CD4-positive, alpha-beta T cell (primary cell): ENCODE results near the gene FBXW4. TPM values are rescaled to one million over a fixed set of nuclear protein-coding genes. Genes with fewer than 3 reads are reported as not detected.

ENCODE experiments used
- ATAC-seq: fragments of 200-7000 bp; cut with Tn5 transposase; one replicate; pipeline ENCODE4 v1.10.0; 2022; ENCODE audit warnings: mild to moderate bottlenecking; ENCODE audit not compliant: poor library complexity
- CTCF ChIA-PET: fragments of 350-600 bp; sonication (Branson Sonifier 250); formaldehyde crosslinking; loops from one replicate; lab custom pipeline; 2021; ENCODE audit warnings: antibody characterized with exemption, inconsistent platforms; lab: Charles Lee
- POLR2A ChIA-PET: fragments of 350-600 bp; sonication (Branson Sonifier 250); formaldehyde crosslinking; loops from one replicate; lab custom pipeline; 2021; ENCODE audit warnings: antibody characterized with exemption, inconsistent platforms; lab: Charles Lee
- DNase-seq, 14 experiments: peaks; one replicate each; pipeline ENCODE4 v3.0.0-alpha.2; 2013 to 2020; ENCODE audit warnings: mixed read lengths in 2 of 14
- H3K27ac ChIP-seq, 2 donors: one replicate each; pipeline versions ENCODE4 v1.5.1 to v1.7.0; 2013; ENCODE audit warnings: low read length in 2 of 2, low read depth in 1 of 2, mild to moderate bottlenecking in 1 of 2
- H3K27me3 ChIP-seq, 2 experiments: 1 replicate in 1 of 2; 2 replicates in 1 of 2; pipeline versions ENCODE4 v1.6.1 to v1.7.0; 2013; ENCODE audit warnings: low read length in 2 of 2, control low read depth in 1 of 2, mild to moderate bottlenecking in 1 of 2, moderate library complexity in 1 of 2; ENCODE audit not compliant: insufficient read depth in 2 of 2, control insufficient read depth in 1 of 2
- H3K36me3 ChIP-seq: one replicate; pipeline ENCODE4 v1.6.1; 2013; ENCODE audit warnings: low read length, control low read depth; ENCODE audit not compliant: insufficient read depth
- H3K4me1 ChIP-seq: one replicate; pipeline ENCODE4 v1.6.1; 2013; ENCODE audit warnings: low read length, control low read depth; ENCODE audit not compliant: insufficient read depth
- H3K4me3 ChIP-seq: one replicate; pipeline ENCODE4 v1.5.1; 2013; ENCODE audit warnings: mild to moderate bottlenecking, low read length, moderate library complexity
- H3K9me3 ChIP-seq, 2 experiments: 1 replicate in 1 of 2; 2 replicates in 1 of 2; pipeline versions ENCODE4 v1.6.1 to v1.7.0; 2013; ENCODE audit warnings: low read length in 2 of 2, mild to moderate bottlenecking in 2 of 2, control low read depth in 1 of 2, moderate library complexity in 1 of 2; ENCODE audit not compliant: control insufficient read depth in 1 of 2, insufficient read depth in 1 of 2
- H3K27ac Mint-ChIP-seq: one replicate; pipeline ENCODE4 v1.8.0; 2020; ENCODE audit warnings: mixed read lengths
- H3K27me3 Mint-ChIP-seq: one replicate; pipeline ENCODE4 v1.8.0; 2021; ENCODE audit warnings: mixed read lengths
- H3K36me3 Mint-ChIP-seq: one replicate; pipeline ENCODE4 v1.8.0; 2021; ENCODE audit warnings: low read depth, mixed read lengths
- H3K4me1 Mint-ChIP-seq: one replicate; pipeline ENCODE4 v1.8.0; 2021; ENCODE audit warnings: low read depth, mixed read lengths
- H3K4me3 Mint-ChIP-seq: one replicate; pipeline ENCODE4 v1.8.0; 2020; ENCODE audit warnings: mild to moderate bottlenecking, mixed read lengths
- H3K9me3 Mint-ChIP-seq: one replicate; pipeline ENCODE4 v1.8.0; 2020; ENCODE audit warnings: mixed read lengths
- CTCF ChIP-seq: fragments of 200-600 bp; IDR thresholded peaks from one replicate; pipeline ENCODE4 v1.8.0; 2022; ENCODE audit warnings: antibody characterized with exemption, mild to moderate bottlenecking
- intact Hi-C, 2 experiments: fragments of 100-400 bp; cut with DNase I in 1 of 2; cut with micrococcal nuclease in 1 of 2; formaldehyde crosslinking; loops; one replicate each; pipeline versions ENCODE4 v1.15.1 to v1.9.0; 2023 to 2025; cut with DNase I, micrococcal nuclease
- total RNA-seq, 174 experiments: library from RNA in 2 of 174; stranded (reverse) in 2 of 174; gene quantifications; one replicate each; pipeline ENCODE4 v1.2.3 and lab custom pipeline; 2021 to 2026

The FBXW4 gene
- total RNA-seq, 2 experiments from 2014 or later = 69.7 to 76.4 TPM

GRCh38 chr10:101565936-101566332, 129.0 kb downstream of the FBXW4 start:
- ATAC-seq (no peak), DNase-seq (no peak)
- peaks cover 65% of the 10 kb centered on the region for H3K27me3 Mint-ChIP-seq
- peaks cover 48 to 49% of the 10 kb centered on the region in 2 experiments for H3K27me3 ChIP-seq
- no peaks in the 10 kb centered on the region for H3K4me1 Mint-ChIP-seq
- CTCF ChIA-PET = no interaction called here
- H3K4me1 ChIP-seq = peaks cover 27% of the 10 kb centered on the region
- intact Hi-C loops = loop anchor here in 1 of 2 experiments (10.0 kb wide), 1 partner anchor 291 kb away; no protein-coding TSS in a partner anchor
- no peak overlapping the region for H3K4me3 Mint-ChIP-seq
- TF ChIP-seq CTCF = no peak
- no peak overlapping the region for H3K4me3 ChIP-seq
- no peaks in the 10 kb centered on the region for H3K36me3 Mint-ChIP-seq
- no peak overlapping the region for H3K27ac ChIP-seq
- no peaks in the 10 kb centered on the region for H3K36me3 ChIP-seq
- no peaks in the 10 kb centered on the region for H3K9me3 Mint-ChIP-seq
- POLR2A ChIA-PET = no interaction called here
- H3K27ac Mint-ChIP-seq = no peak overlapping the region
- peaks cover 0 to 13% of the 10 kb centered on the region in 2 experiments for H3K9me3 ChIP-seq

DNA sequence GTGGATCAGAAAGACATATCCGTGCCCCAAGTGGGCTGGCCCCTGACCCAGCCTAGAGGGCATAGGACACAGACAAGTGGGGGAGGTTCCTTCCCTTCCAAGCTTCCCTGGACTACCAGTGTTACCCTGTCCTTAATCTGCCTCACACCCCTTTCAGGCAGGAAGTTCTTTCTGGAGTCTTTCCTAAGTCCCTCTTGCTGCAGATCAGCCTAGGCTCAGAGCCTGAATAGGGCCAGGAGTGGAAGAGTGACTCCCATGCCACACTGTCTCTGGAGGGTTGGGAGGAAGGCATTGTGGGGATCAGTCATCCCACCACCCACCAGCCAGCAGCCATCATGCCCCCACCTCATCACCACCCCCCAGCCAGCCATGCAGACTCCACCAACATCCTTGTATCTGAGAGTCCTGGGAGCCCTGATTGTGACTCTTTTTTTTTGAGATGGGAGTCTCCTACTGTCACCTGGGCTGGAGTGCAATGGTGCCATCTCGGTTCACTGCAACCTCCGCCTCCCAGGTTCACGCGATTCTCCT, 129.5 kb downstream of the FBXW4 start:
- POLR2A ChIA-PET = no interaction called here
- DNase-seq (no peak), ATAC-seq (no peak)
- H3K9me3 ChIP-seq = peaks cover 0 to 14% of the 10 kb centered on the region in 2 experiments
- H3K4me1 Mint-ChIP-seq = no peaks in the 10 kb centered on the region
- H3K36me3 Mint-ChIP-seq = no peaks in the 10 kb centered on the region
- no peaks in the 10 kb centered on the region for H3K36me3 ChIP-seq
- no peak overlapping the region for H3K4me3 ChIP-seq
- intact Hi-C loops = loop anchor here in 1 of 2 experiments (10.0 kb wide), 1 partner anchor 291 kb away; no protein-coding TSS in a partner anchor
- TF ChIP-seq CTCF = no peak
- no peak overlapping the region for H3K27ac ChIP-seq
- H3K4me3 Mint-ChIP-seq = no peak overlapping the region
- peaks cover 48 to 49% of the 10 kb centered on the region in 2 experiments for H3K27me3 ChIP-seq
- H3K27me3 Mint-ChIP-seq = peaks cover 65% of the 10 kb centered on the region
- H3K4me1 ChIP-seq = peaks cover 22% of the 10 kb centered on the region
- H3K27ac Mint-ChIP-seq = no peak overlapping the region
- no peaks in the 10 kb centered on the region for H3K9me3 Mint-ChIP-seq
- CTCF ChIA-PET = no interaction called here

DNA sequence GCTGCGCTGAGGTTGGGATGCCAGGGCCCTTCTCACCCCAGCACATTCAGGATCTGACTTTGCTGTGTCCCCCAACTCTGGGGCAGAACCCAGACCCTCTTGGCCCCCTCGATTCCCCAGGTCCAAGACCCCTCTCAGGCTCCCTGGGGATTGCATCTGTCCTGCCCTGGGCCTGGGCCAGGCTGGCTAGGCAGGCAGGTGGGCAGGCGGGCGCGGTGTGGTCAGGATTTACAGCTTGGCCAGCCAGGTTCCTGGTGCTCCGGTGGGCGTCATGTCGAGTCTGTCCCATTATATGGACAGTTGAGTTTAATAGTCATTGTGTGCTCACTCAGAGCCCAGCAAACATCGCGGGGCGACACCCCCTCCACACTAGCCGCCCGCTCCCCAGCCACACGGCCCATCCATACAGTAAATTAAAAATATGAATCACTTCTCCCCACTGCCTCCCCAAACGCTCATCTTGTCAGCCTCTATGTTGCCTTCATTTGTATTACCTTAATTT, 130.4 kb downstream of the FBXW4 start:
- H3K36me3 ChIP-seq = no peaks in the 10 kb centered on the region
- peaks cover 42 to 44% of the 10 kb centered on the region in 2 experiments for H3K27me3 ChIP-seq
- ATAC-seq (no peak), DNase-seq (no peak)
- intact Hi-C loops = loop anchor here in 1 of 2 experiments (10.0 kb wide), 1 partner anchor 290 kb away; no protein-coding TSS in a partner anchor
- H3K4me3 Mint-ChIP-seq = no peak overlapping the region
- no peaks in the 10 kb centered on the region for H3K9me3 Mint-ChIP-seq
- peaks cover 0 to 20% of the 10 kb centered on the region in 2 experiments for H3K9me3 ChIP-seq
- H3K4me1 Mint-ChIP-seq = peaks cover 3% of the 10 kb centered on the region
- ChIA-PET CTCF (no interaction called here), POLR2A (no interaction called here)
- no peak for TF ChIP-seq CTCF
- H3K27ac ChIP-seq = no peak overlapping the region
- peaks cover 61% of the 10 kb centered on the region for H3K27me3 Mint-ChIP-seq
- no peak overlapping the region for H3K4me3 ChIP-seq
- H3K27ac Mint-ChIP-seq = no peak overlapping the region
- H3K4me1 ChIP-seq = peaks cover 13% of the 10 kb centered on the region
- no peaks in the 10 kb centered on the region for H3K36me3 Mint-ChIP-seq
